Activated CD8-positive, alpha-beta memory T cell treated with anti-CD3 and anti-CD28 coated beads for 1 hour (primary cell): ENCODE results near the gene ADPRHL1.

Experiments used
- DNase-seq, 2 donors: peaks; one replicate each; pipeline ENCODE4 v3.0.0-alpha.2; 2020; ENCODE audit warnings: low read depth in 1 of 2; ENCODE audit errors: extremely low read depth in 1 of 2

ADPRHL1 gene

GRCh38 chr13:113351514-113352026, 101.7 kb downstream of the ADPRHL1 start:
- no peak for DNase-seq

- no peak for DNase-seq
These were observed 102.4 kb downstream of the ADPRHL1 start for GRCh38 chr13:113350938-113351335.

GRCh38 chr13:113350065-113350937, 103.0 kb downstream of the ADPRHL1 start:
- no peak for DNase-seq
